NCI-H1694 treated with DMSO at 0.1 percent for 48 hours (cell line): ENCODE results near the gene NSF.

Source experiments
- DNase-seq: peaks from one replicate; lab custom pipeline; 2025; lab: John Stamatoyannopoulos, UW

NSF gene

GRCh38 chr17:46717999-46718398, 127.5 kb downstream of the NSF start:
- DNase-seq = no peak

DNA sequence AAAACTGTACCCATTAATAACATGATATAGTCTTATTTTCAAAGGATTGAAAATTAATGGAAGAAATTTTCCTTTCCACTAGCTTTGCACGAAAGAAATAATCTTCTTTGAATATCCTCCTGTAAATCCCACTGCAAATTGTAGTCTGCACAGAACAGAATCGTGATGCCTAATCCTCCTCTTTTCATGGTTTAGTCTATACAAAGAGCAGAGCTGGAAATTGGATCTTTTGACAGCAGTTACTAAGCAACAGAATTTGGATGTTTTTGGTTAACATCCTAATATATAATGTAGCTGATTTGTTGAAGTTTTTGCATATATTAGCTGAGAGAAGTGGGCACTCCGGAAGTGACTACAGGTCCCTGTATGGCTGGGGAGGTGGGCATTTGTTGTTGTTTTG, 129.4 kb downstream of the NSF start:
- DNase-seq = no peak

- DNase-seq = no peak
Measured at GRCh38 chr17:46720408-46720807, 129.9 kb downstream of the NSF start.

DNA sequence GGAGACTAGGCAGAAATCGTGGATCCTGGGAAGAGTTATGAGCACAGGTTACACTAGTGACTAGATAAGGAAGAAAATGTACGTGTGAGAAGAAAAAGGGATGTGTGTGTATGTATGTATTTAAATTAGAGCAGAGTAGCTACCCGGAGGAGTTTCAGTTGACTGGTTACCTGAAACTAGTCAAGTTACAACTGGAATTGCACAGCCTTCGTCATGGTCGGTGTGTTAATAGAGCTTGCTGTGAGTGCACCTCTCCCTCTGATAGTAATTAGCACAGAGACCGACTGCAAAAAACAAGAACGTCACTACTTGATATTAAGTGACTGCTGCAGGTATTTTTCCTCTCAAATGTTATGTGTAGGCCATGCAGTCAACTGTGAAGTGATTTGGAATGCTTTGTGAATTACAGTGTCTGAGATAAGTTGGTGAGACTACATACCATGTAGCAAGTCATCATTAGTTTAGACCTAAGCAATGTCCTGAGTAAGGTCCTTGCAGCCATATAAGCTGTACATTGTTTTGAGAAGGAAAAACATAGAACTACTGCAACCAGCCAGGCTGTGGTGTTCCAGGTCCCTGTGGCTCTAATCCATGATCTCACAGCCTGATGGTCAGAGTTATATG, 132.3 kb downstream of the NSF start:
- no peak for DNase-seq

GRCh38 chr17:46726206-46726605, 135.7 kb downstream of the NSF start:
- no peak for DNase-seq

- no peak for DNase-seq
Measured at GRCh38 chr17:46727572-46728348, 137.3 kb downstream of the NSF start.

- no peak for DNase-seq
Measured at GRCh38 chr17:46730026-46730425, 139.6 kb downstream of the NSF start.

GRCh38 chr17:46730679-46731078, 140.2 kb downstream of the NSF start:
- no peak for DNase-seq

DNA sequence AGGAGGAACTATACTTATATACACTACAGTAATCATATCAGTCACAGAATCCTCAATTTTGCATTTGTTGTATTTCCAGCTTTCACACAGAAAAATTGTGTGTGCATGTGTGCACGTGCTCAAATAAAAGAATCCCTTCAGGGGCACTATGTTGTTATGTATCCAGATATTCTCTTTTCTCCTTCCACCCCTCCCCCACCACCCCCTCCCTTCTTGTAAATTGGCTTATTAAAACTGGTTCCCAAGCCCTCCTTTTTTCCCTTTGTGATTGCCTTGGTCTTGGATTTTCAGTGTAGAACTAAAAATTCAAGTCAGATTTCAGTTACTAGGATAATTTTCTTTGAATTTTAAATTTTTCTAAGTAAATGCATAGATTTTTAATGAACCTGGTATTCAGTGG, 141.7 kb downstream of the NSF start:
- no peak for DNase-seq

DNA sequence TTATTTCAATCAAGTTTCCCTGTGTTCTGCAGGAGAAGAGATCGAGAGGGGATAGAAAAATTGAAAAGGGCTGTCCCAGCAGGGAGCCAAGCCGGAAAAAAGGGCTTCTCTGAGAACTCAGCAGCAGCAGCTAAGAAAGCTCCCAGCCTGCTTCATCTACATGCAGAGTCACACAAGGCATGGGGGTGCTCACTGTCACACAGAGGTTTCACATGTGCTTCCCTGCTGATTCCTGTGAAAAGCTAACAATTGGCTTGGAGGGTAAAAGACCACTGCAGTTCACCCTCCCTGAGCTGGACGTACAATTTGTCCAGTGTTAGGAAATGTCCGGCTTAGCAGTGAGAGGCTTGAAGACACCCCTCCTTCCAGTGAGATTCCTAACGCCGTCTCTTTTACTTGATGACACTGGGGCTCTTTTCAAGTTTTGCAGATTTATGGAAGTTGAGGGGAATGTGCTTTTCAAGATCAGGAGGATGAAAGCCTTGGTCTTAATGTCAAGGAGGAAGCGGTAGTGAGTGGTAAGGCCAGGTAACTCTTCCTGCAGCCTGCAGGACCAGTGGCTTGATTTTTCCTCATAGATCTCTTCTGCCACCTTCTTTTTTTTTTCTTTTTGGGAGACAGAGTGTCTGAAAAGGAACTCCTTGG, 142.4 kb downstream of the NSF start:
- DNase-seq = no peak

- no peak for DNase-seq
Measured at GRCh38 chr17:46733837-46734475, 143.5 kb downstream of the NSF start.

- DNase-seq = no peak
Measured at GRCh38 chr17:46736100-46736499, 145.6 kb downstream of the NSF start.

GRCh38 chr17:46737326-46737725, 146.9 kb downstream of the NSF start:
- no peak for DNase-seq

DNA sequence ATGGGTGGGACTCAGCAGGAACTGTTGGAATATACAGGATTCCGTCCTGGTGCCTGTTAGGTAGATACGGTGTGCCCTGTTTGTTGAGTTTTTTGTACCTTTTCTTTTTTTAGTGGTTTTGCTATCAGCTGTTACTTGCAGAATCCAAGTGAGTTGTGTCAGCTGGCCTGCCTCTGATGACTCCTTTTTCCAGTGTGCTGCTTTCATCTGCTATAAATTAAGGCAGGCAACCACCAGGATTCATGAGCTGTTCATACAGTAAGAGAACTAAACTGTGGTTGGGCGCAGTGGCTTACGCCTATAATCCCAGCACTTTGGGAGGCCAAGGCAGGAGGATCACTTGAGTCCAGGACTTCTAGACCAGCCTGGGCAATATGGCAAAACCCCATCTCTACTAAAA, 148.1 kb downstream of the NSF start:
- DNase-seq = no peak

DNA sequence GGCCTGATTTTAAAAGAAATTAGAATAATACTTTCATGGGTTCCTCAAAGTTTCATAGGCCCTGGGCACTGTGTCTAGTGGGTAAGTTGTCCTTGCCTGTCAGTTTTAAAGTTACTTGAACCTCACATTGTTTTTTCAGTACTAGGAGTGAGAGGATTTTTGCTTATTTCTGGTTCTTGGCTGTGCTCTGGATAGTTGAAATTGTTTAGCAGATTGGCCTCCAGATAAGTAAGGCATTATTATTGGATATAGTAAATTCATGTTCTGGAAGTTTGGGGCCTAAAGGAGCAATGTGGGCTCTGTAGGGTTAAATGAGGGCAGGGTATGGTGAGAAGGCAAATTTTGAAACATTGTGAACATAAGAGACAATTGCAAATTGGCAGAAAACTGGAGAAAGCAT, 149.5 kb downstream of the NSF start:
- no peak for DNase-seq

DNA sequence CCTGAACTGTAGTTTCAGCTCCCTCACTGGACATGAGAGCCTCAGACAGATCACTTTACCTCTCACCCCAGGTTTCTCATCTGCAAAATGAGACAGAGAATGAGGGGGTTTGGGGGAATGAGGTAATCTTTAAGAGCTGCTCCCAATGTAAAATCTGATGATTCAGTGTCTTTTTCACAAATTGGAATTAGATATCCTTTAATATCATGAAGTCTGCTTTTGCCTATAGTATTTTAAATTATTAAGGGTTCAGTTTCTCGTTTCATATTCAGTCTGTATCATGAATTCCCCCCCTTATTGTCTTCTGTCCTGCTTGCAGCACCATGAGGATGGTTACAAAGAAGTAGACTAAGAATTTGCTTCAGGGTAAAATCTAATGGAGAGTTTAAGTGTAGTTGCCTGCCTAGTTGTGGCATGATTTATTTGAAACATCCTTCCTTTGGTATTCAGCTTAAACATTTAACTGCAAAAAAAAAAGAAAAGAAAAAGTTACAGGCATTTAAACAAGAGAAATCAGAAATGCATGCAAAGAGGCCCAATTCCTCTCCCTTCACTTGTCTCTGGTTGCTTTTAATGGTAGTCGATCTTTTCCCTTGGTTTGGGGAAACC, 150.8 kb downstream of the NSF start:
- no peak for DNase-seq

DNA sequence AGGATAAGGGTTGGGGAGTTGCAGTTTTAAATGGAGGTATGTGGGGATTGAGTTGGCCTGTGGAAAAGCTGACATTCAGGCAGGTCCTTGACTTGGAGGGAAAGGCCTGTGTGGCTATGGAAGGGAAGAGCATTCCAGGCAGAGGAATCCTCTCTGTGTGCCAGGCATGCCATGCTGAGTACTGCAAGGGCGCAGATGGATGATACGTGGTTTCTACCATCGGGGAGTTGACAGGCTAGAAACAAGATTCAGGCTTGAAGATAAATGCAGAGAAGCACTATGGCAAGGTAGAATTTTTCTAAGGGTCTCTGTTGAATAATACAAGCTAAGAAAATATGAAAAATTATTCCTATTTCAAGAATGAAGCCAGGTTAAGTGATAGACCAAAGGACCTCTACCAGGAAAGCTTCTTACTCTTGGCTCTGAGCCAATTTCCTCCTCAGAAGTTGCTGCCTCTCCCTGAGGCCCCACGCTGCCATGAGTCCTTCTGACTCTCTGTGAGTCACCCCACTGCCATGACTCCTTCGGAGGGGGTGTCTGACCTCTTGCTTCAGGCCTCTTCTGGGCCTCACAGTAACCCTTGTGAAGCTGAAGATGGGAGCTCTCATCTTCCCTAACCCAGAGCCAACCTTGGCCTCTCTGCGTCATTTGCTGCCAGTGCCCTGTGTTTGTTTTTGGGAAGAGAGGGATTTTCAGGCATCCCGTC, 152.2 kb downstream of the NSF start:
- DNase-seq = no peak

- DNase-seq = no peak
Measured at GRCh38 chr17:46744441-46744840, 154.0 kb downstream of the NSF start.

- no peak for DNase-seq
Measured at GRCh38 chr17:46745376-46745775, 154.9 kb downstream of the NSF start.

DNA sequence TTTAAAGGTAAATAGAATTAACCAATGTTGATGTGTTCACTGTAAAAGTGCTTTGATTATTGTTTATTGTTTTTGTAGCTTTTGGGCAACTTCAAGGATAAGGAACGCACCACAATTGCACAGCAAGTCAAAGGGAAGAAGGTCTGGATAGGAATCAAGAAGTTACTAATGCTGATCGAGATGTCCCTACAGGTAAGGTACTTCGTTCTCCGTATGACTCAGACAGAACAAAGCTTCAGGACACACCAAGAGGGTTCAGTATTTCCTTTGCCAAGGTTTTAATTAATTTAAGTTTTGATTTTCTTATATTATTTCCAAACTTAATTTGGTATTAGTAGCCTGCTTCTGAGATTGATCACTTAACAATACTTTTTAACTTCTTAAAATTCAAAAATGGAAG, 161.0 kb downstream of the NSF start:
- DNase-seq = no peak

- no peak for DNase-seq
Measured at GRCh38 chr17:46753776-46754175, 163.3 kb downstream of the NSF start.
